ENCODE data around the gene WFDC2.

The WFDC2 gene

DNA sequence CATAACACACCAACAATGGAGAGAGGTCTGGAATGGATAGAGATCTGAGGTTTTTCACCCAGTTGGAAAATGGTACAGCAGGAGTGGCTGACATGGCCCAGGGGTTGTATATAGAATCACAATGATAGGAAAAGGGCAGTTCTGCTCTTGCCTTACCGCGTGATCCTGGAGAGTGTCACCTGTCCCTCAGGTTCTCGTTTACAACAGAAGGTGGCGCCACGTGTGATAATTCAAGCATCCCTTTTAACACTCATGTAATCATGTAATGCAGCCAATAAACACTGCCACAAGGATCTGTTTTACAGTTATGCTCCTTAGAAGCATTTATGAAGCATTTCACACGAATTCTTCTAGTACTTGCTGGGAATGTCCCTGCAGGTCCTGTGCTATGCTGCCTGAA, 12.9 kb upstream of the WFDC2 start:
- TF ChIP-seq EZH2phosphoT487 (conservative IDR thresholded peaks at IDR 0.05; ENCODE audit: low read length) (no peak), CTCF (IDR thresholded peaks at IDR 0.05; ENCODE audit: insufficient read depth, low read length, poor library complexity, severe bottlenecking) (peak; percentile 33)
- Histone ChIP-seq H4K20me1 (ENCODE audit: low read depth, low read length) (no peaks in the 10 kb centered on the region), H3K27me3 (ENCODE audit: low read length) (no peaks in the 10 kb centered on the region), H3K9me3 (ENCODE audit: insufficient read depth, low read length) (no peaks in the 10 kb centered on the region), H3K9ac (ENCODE audit: low read length) (no peak overlapping the region), H2AFZ (ENCODE audit: low read depth, low read length, severe bottlenecking) (no peak overlapping the region), H3K4me3 (ENCODE audit: insufficient read depth, low read length, poor library complexity, severe bottlenecking) (no peak overlapping the region), H3K9me2 (replicated peaks; ENCODE audit: insufficient read depth, low read length) (no peaks in the 10 kb centered on the region), H3K27ac (ENCODE audit: low read depth, low read length) (no peak overlapping the region), H3K4me2 (ENCODE audit: low read depth, low read length, poor library complexity, severe bottlenecking) (no peak overlapping the region), H3K79me2 (ENCODE audit: insufficient read depth, low read length) (no peaks in the 10 kb centered on the region), H3K36me3 (ENCODE audit: low read length) (no peaks in the 10 kb centered on the region), H3F3A (ENCODE audit: insufficient read depth) (no peaks in the 10 kb centered on the region)

DNA sequence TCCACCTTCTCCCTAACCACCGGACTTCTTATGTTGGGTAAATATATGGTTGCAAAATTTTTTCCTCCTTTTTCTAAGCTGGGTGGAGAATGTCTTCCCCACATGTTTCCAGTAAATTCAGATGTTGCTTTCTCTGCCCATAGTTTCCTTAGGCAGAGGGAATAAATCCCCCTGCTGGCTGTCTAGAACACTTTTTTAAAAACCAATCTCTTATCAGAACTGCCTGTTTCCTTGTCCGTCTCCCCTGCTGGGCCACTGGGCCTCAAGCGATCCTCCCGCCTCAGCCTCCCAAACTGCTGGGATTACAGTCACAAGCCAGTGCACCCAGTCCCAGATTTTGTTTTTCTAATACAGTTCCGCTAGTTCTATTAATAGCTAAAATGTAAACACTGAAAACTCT, 9.9 kb upstream of the WFDC2 start:
- Histone ChIP-seq H3K9me3 (ENCODE audit: insufficient read depth, low read length) (no peaks in the 10 kb centered on the region), H3K79me2 (ENCODE audit: insufficient read depth, low read length) (no peaks in the 10 kb centered on the region), H3K27ac (ENCODE audit: low read depth, low read length) (no peak overlapping the region), H3K27me3 (ENCODE audit: low read length) (no peaks in the 10 kb centered on the region), H4K20me1 (ENCODE audit: low read depth, low read length) (no peaks in the 10 kb centered on the region), H3K9ac (ENCODE audit: low read length) (no peak overlapping the region), H3K9me2 (replicated peaks; ENCODE audit: insufficient read depth, low read length) (no peaks in the 10 kb centered on the region), H3K4me3 (ENCODE audit: insufficient read depth, low read length, poor library complexity, severe bottlenecking) (no peak overlapping the region), H3F3A (ENCODE audit: insufficient read depth) (no peaks in the 10 kb centered on the region), H3K36me3 (ENCODE audit: low read length) (no peaks in the 10 kb centered on the region), H2AFZ (ENCODE audit: low read depth, low read length, severe bottlenecking) (no peak overlapping the region), H3K4me2 (ENCODE audit: low read depth, low read length, poor library complexity, severe bottlenecking) (no peak overlapping the region)
- TF ChIP-seq EZH2phosphoT487 (conservative IDR thresholded peaks at IDR 0.05; ENCODE audit: low read length) (no peak), CTCF (IDR thresholded peaks at IDR 0.05; ENCODE audit: insufficient read depth, low read length, poor library complexity, severe bottlenecking) (no peak)

- Histone ChIP-seq H3K9me3 (ENCODE audit: insufficient read depth, low read length) (no peaks in the 10 kb centered on the region), H3K27ac (ENCODE audit: low read depth, low read length) (no peak overlapping the region), H3K27me3 (ENCODE audit: low read length) (no peaks in the 10 kb centered on the region), H2AFZ (ENCODE audit: low read depth, low read length, severe bottlenecking) (no peak overlapping the region), H3F3A (ENCODE audit: insufficient read depth) (no peaks in the 10 kb centered on the region), H3K79me2 (ENCODE audit: insufficient read depth, low read length) (no peaks in the 10 kb centered on the region), H3K4me2 (ENCODE audit: low read depth, low read length, poor library complexity, severe bottlenecking) (no peak overlapping the region), H3K9ac (ENCODE audit: low read length) (no peak overlapping the region), H3K36me3 (ENCODE audit: low read length) (no peaks in the 10 kb centered on the region), H3K4me3 (ENCODE audit: insufficient read depth, low read length, poor library complexity, severe bottlenecking) (no peak overlapping the region), H4K20me1 (ENCODE audit: low read depth, low read length) (no peaks in the 10 kb centered on the region), H3K9me2 (replicated peaks; ENCODE audit: insufficient read depth, low read length) (no peaks in the 10 kb centered on the region)
- no peak for TF ChIP-seq EZH2phosphoT487 (conservative IDR thresholded peaks at IDR 0.05; ENCODE audit: low read length)
- no peak for TF ChIP-seq CTCF (IDR thresholded peaks at IDR 0.05; ENCODE audit: insufficient read depth, low read length, poor library complexity, severe bottlenecking)
Measured at GRCh38 chr20:45461225-45461624, 8.3 kb upstream of the WFDC2 start.

Data from SU-DHL-6 (cell line).